ENCODE measurements around the gene B3GNT4.
"Not testable (repeated sequence)": the region's sequence is repeated elsewhere in the genome, so short reads cannot be mapped to it uniquely, and the experiment has no call there.

The B3GNT4 gene

DNA sequence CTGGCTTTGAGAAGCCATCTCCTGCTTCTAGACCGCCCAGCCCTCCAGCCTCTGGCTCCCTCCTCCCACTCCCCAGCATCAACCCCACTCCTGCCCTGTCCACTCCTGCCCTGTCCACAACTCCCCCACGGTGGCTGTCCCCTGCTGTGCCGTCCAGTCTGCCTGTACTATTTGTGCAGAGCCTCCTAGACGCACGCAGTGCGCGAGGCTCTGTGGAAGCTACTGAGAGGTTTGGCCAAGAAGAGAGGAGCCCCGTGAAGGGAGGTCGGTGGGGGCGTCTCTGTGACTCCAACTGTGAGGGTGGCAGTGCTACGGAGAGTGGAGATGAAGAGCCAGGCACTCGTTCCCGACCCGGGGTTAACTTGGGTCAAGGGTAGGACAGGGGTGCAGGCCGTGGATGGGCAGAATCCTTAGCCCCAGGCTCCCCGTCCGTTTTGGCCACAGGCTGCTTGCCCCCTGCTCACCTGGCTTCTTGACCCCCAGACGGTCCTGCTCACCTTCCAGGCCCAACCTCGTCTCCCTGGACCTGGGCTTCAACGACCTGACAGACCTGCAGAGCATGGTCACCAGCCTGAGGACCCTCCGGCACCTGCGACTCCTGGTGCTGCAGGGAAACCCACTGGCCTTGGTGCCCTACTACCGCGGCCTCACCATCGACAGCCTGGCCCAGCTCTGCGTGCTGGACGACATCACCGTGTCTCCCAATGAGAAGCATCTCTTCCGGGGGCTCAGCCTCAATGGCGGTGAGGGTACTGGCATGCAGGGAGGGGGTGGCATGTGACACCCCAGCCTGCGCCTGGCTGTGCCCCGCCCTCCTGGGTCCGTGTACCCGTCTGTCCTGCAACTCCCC, 13.7 kb upstream of the B3GNT4 start:
- DNase-seq = no peak

DNA sequence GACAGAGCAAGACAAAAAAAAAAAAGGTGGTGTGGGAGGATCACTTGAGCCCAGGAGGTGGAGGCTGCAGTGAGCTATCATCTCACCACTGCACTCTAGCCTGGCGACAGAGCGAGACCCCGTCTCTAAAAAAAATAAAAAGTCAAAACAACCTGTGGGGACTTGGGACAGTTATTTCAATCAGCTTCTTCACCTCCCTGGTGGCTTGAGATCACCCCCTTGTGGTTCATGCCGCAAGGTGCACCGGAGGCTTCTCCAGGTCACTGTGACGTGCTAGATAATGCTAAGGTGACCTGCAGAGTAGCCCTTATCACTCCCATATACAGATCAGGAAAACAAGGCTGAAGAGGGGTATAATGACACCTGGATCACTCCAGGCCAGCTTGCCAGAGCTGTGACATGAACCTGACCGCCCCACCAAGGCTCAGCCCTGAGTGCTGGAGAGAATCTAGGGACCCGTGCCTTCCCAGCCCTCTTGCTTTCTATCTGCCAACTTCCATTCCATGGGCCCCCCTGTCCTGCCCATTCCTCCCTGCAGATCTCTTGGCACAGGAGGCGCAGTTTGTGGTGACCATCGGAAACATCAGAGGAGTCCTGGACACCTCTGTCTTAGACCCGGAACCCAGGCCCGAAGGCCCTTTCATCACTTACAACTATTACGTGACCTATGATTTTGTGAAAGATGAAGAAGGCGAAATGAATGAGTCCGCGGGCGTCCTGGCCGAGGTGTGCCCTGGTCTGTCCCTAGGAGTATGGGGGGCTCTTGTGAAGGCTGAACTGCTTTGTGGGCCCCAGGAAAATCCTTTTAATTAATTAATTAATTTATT, 12.5 kb upstream of the B3GNT4 start:
- no peak for DNase-seq

DNA sequence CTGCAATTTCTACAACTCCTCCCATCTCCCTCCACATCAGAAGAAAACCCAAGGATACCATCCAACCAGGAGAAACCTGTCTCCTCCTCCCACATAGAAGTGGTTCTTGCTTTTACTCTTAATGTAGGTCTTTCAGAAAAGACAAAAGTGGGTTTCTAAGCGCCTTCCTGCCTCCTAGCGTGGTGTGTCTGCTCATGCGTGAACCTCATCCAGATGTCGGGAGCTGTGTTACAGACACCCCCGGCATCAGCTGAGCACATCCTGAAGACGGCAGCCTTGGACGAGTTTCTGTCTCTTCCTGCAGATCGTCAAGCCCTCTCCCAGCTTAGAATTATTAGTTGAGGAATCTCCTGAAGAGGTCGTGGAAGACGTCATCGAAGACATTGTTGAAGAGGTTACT, 11.1 kb upstream of the B3GNT4 start:
- DNase-seq = no peak

DNA sequence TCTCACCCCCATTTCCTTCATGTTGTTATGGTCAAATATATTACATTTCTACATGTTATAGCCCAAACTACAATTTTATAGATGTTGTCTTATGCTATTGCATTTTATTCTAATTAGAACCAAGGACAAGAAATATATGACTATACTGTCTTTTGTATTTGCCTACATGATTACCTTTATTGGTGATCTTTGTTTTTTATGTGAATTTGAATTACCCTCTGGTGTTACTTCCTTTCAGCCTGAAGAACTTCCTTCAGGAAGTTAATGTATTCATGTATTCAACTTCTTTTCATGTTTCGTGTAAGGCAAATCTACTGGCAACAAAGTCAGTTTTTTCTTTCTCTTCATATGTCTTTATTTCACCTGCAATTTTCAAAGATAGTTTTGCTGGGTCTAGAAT, 8.7 kb upstream of the B3GNT4 start:
- DNase-seq = no peak

DNA sequence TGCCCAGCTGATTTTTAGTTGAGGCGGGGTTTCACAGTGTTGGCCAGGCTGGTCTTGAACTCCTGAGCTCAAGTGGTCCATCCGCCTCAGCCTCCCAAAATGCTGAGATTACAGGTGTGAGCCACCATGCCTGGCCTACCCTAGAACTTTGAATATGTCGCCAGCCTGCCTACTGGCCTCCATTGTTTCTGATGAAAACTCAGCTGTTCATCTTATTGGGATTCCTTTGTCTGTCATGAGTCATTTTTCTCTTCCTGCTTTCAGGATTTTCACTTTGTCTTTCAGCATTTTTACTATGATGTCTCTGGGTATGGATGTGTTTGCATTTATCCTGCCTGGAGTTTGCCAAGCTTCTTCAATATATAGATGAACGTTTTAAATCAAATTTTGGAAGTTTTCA, 8.1 kb upstream of the B3GNT4 start:
- no peak for DNase-seq

DNA sequence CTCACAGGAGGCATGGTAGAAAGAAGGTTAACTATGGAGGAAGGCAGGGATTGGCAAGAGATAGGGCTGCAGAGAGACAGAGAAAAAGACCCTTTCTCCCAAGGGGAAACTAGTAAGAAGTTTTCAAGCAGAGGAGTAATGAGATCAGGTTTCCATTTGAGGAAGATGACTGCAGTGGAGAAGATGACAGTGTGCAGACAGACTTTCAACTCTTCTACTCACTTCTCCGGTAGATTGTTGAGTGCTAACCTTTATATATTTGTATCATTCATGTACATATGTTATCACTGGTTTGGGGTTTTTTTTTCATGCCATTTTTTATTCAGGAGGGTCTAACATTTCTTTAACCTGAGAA, 5.9 kb upstream of the B3GNT4 start:
- DNase-seq = no peak

DNA sequence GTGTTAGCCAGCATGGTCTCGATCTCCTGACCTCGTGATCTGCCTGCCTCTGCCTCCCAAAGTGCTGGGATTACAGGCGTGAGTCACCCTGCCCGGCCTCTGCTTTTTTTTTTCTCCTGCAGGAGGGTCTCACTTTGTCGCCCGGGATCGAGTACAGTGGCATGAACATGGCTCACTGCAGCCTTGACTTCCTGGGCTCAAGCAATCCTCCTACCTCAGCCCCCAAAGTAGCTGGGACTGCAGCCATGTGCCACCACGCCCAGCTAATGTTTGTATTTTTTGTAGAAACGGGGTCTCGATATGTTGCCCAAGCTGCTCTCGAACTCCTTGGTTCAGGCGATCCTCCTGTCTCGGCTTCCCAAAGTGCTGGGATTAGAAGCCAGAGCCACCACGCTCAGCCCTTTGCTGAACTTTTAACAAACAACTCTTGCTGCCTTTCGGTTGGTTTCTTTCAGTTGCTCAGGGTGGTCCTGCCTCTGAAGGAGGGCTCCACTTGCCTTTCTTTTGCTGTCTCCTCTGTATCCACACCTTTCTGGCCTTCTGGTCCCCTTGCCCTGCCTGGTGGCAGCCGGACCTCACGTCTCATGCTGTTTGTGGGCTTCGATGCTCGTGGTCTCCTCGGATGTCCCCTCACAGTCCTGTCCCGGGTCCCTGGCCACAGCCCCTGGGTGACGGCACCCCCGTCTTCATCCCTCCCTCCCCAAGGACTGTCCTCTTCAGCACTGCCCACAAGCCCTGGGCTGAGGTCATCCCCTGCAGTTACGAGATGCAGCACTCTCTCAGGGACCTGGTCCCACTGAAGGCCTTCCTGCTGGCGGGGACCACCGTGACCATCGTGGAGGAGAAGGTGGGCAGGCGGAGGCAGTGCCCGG, 3.8 kb upstream of the B3GNT4 start:
- no peak for DNase-seq

DNA sequence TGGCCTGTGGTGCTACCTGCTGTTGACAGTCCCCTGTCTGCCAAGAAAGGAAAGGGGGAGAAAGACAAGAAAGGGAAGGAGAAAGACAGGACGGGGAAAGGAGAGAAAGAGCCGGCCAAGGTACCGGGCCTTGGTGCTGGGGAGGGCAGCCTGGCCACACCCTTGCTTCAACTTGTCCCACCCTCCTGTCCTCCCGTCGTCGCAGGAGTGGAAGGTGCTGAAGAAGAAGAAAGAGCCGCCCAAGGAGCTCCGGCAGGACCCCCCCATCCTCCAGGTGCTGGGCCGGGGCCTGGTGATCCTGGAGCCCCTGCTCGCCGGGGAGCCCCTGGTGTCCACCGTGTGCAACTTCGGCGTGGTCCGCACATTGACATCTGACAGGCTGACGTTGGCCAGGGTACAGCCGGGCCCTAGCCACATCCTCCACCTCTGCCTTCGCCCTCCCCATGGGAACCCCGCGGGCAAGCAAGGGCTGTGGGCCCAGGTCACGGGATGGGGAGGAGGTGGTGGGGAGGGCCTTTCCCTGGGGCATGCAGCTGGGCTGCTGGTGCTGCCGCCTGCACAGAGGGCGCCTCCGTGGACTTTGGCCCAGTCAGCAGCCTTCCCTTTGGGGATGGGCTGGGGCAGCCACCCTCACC, 2.9 kb upstream of the B3GNT4 start:
- no peak for DNase-seq

DNA sequence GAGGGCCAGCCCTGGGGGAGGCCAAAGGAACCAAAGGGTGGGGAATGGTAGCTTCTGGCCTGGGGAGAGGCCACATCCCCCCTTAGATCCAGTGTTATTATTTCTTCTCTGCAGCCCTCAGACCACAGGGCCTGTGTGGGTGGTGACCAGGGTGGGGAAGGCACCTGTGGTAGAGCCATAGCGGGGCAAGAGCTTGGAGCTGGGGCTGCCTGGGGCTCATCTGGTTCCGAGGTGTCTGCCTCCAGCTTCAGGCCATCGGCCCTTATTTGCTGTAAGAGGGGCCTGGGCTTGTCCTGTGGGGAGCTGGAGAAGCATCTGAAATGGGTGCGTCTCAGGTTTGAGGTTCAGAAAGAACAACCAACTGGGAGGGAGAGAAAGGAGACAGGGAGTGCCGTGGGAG, 2.1 kb upstream of the B3GNT4 start:
- no peak for DNase-seq

DNA sequence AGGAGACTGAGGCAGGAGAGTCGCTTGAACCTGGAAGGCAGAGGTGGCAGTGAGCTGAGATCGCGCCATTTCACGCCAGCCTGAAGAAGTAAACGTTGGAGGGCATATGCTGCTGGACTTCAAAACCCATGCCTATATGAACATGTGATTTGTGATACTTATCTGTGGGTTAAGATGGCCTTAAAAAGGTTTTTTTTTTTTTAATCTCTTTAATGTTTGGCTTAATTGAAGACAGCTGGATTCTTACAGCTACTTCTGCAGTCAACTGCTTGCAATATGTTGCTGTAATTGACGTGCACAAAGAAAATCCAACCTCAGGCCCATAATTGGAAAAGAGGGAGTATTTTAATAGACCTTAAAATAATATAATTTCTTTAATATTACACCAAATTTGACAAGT, 1.5 kb upstream of the B3GNT4 start:
- DNase-seq = peak; percentile 67

DNA sequence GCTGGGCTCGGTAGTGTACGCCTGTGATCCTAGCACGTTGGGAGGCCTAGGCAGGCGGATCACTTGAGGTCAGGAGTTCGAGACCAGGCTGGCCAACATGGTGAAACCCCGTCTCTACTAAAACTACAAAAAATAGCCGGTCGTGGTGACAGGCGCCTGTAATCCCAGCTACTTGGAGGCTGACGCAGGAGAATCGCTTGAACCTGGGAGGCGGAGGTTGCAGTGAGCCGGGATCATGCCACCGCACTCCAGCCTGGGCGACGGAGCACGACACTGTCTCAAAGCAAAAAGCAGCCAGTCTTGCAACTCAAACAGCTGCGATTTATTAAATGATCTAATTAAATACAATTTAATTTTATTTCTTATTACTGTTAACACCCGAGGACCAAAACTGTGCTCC, 698 bp upstream of the B3GNT4 start:
- not testable (repeated sequence) for DNase-seq

DNA sequence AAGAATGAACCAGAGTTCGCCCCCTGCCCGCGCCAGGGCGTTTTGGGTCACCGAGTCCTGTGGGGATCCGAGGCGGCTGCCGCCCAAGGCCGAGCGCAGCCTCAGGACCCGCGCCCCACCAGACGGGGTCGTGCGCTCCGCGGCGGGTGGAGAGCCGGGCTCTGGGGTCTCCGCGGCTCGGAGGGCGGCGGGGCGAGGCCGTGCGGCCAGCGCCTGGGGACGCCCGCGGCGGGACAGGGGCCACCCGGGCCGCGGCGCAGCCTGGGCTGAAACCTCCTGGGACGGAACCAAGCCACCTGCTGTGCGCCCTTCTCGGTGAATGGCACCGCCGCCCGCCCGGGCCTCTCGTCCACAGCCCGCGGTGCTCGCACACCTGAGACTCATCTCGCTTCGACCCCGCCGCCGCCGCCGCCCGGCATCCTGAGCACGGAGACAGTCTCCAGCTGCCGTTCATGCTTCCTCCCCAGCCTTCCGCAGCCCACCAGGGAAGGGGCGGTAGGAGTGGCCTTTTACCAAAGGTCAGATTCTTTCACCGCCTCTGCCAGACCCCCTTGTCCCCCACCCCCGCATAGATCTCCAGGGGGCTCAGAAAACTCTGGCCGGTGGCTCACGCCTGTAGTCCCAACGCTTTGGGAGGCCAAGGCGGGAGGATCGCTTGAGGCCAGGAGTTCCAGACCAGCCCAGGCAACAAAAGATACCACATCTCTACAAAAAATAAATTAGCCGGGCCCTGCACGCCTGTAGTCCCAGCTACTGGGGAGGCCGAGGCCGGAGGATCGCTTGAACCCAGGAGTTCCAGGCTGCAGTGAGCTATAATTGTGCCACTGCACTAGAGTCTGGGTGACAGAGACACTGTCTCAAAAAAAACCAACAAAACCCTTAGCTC, 901 bp downstream of the B3GNT4 start:
- no peak for DNase-seq

DNA sequence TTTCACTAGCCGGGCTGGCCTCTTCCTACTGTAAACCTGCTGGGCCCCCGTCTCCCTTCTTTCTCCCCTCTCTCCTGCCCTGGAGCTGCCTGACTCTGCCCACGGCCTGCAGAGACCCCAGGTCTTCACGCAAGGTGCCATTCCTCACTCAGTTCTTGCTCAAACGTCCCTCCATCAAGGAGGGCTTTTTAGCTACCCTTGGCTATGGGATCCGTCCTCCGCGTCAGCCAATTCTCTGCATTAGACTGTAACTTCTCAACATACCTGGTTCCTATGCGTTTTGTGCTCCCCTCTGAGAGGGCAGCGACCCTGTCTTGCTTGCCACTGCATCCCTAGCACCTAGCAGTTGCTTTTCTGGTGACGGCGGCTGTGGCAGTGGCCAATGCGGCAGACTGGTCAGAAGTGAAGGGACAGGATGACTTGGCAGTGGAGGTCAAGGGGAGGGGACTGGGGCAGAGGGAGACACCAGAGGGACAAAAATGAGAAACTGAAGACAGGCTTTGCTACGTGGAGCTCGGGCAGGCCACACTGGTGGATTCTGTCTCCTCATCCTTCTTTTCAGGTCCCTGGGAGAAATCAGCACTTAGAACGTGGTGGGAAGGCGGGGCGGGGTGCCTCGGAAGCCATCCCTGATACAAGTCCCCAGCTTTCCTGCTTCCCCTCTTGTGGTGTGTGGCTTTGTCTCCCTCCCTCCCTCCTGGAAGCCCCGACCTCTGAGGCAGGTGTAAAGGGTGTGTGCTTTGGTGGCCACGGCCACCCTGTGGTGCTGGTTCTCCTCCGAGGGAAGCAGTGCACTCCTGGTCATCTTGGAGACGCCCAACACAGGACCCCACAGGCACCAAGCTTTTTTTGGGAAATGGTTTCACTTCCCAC, 1.8 kb downstream of the B3GNT4 start:
- DNase-seq = no peak

DNA sequence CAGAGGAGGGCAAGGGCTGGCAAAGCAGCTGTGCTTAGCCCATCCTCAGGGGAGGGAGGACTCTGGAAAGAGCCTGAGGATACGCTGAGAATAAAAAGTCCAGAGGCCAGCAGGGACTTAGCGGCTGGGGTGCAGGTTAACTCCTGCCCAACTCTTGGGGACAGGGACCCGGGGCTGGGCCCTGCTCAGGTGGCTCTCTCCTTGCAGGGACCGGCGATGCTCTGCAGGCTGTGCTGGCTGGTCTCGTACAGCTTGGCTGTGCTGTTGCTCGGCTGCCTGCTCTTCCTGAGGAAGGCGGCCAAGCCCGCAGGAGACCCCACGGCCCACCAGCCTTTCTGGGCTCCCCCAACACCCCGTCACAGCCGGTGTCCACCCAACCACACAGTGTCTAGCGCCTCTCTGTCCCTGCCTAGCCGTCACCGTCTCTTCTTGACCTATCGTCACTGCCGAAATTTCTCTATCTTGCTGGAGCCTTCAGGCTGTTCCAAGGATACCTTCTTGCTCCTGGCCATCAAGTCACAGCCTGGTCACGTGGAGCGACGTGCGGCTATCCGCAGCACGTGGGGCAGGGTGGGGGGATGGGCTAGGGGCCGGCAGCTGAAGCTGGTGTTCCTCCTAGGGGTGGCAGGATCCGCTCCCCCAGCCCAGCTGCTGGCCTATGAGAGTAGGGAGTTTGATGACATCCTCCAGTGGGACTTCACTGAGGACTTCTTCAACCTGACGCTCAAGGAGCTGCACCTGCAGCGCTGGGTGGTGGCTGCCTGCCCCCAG, 2.8 kb downstream of the B3GNT4 start:
- no peak for DNase-seq

DNA sequence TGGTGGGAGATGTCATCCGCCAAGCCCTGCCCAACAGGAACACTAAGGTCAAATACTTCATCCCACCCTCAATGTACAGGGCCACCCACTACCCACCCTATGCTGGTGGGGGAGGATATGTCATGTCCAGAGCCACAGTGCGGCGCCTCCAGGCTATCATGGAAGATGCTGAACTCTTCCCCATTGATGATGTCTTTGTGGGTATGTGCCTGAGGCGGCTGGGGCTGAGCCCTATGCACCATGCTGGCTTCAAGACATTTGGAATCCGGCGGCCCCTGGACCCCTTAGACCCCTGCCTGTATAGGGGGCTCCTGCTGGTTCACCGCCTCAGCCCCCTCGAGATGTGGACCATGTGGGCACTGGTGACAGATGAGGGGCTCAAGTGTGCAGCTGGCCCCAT, 3.5 kb downstream of the B3GNT4 start:
- no peak for DNase-seq

DNA sequence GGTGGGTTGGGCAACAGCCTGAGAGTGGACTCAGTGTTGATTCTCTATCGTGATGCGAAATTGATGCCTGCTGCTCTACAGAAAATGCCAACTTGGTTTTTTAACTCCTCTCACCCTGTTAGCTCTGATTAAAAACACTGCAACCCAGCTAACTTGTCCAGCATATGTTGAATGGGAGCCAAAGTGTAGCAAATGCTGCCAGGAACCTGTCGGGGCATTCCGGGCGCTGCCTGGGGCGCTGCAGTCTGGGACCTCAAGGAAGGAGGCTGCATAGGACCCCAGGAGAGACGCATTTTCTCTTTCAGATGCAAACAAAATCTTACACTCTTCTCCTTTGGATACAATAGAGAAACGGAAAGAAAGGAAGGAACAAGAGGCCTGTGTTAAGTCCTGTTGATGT, 3.9 kb downstream of the B3GNT4 start:
- DNase-seq = no peak

DNA sequence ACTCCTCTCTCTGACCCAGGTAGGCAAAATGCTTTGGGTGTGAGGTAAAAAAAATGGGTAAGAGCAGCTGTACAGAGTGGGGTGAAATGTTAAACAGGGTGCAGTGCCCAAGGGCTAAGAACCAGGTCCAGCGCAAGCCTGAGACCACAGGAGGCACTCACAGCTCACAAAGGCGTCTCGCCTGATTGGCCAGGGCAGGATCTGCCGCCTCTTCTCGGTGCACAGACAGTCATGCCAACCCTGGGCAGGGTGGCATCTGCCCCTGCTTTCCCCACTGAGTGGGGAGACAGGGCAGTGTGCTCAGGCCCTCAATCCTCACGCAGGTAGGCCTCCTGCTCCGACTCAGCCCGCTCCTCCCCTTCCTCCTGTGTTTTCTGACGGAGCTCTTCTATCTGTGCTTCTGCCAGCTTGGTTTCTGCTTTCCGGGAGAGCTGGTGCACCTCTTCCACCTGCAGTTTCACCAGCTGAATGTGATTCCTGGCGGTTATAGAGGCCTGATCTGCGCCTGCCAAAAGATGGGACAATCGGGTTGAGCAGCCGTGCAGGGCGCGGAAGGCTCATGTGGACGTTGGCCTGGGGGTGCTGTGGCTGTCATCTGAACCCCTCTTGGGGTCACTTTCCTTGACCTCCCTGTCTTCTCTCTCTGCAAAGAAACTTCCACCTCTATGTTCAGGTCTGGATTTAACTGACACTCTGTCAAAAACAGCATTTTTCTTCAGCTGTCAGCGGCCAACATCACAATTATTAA, 4.7 kb downstream of the B3GNT4 start:
- DNase-seq = no peak

DNA sequence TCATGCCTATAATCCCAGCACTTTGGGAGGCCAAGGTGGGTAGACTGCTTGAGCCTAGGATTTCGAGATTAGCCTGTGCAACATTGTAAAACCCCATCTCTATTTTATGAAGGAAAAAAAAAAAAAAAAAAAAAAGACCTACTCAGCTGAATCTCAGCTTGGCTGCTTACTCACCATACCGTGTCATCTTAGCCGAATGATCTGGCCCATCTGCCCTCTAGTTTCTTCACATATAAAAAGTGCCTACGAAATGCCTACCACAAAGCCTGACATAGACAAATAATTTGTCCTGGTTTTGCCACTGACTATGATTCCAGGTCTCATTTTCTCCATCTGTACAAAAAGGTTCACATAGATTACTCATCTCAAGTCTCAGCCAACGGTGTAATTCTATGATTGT, 12.3 kb downstream of the B3GNT4 start:
- DNase-seq = no peak

DNA sequence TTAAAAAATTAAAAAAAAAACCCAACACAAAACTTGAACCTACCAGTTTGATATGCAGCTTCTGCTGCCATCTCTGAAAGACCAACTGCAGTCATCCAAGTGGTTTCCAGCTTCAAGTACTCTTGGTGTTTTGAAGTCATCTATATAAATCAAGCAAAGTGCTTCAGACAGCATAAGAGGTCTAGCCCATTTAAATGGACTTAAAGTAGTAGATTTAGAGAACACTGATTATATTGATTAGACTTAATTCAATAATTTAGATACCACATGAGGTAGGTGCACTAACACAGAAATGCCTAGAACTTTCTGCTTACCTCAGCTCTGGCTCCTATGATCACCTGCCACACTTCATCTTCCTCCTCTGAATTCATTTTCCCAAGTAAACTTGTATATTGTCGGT, 12.9 kb downstream of the B3GNT4 start:
- no peak for DNase-seq

All from NCI-H524 treated with DMSO at 0.1 percent for 48 hours (cell line).